Prostate gland (tissue), 2 donors: ENCODE measurements around the gene MPHOSPH6.

Source experiments
- POLR2A ChIP-seq: fragments of 450-650 bp; IDR thresholded peaks from one replicate; pipeline ENCODE4 v1.6.1; 2016; ENCODE audit warnings: antibody characterized with exemption, mild to moderate bottlenecking
- POLR2AphosphoS5 ChIP-seq: sonication (generic); formaldehyde crosslinking; IDR thresholded peaks from one replicate; pipeline ENCODE4 v1.6.1; 2017; ENCODE audit warnings: antibody characterized with exemption
- TF ChIP-seq, protein P1 (sequence below), 4 experiments: fragments of 200-600 bp in 2 of 4; fragments of 450-650 bp in 2 of 4; sonication (generic) in 2 of 4; IDR thresholded peaks; 1 replicate in 3 of 4; 2 replicates in 1 of 4; pipeline ENCODE4 v1.5.1; 2016 to 2019; ENCODE audit warnings: antibody characterized with exemption in 4 of 4, mild to moderate bottlenecking in 2 of 4, moderate library complexity in 2 of 4

DNA sequence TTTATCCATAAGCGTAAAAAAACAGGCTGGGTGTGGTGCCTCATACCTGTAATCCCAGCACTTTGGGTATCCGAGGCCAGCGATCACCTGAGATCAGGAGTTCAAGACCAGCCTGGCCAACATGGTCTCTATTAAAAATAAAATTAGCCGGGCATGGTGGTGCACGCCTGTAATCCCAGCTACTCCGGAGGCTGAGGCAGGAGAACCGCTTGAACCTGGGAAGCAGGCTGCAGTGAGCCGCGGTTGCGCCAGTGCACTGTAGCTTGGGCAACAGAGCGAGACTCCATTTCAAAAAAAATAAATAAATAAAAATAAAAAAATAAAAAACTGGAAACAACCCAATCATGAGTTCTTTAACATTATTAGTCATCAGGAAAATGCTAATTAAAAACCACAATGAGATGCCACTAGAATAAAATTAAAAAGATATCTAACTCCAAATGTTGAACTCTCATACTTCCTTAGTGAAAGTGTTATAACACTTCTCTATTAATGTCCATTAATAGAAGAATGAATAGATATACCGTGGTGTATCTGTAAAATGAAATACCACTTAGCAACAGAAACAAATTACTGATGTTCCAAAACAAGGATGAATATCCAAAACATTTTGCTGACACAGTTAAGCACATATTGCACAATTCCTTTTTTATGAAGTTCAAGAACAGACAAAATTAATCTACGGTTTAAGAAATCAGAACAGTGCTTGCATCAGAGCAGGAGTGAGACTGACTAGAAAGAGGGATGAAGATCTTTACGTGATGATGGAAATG, 13.1 kb downstream of the MPHOSPH6 start:
- TF ChIP-seq, protein P1, sequence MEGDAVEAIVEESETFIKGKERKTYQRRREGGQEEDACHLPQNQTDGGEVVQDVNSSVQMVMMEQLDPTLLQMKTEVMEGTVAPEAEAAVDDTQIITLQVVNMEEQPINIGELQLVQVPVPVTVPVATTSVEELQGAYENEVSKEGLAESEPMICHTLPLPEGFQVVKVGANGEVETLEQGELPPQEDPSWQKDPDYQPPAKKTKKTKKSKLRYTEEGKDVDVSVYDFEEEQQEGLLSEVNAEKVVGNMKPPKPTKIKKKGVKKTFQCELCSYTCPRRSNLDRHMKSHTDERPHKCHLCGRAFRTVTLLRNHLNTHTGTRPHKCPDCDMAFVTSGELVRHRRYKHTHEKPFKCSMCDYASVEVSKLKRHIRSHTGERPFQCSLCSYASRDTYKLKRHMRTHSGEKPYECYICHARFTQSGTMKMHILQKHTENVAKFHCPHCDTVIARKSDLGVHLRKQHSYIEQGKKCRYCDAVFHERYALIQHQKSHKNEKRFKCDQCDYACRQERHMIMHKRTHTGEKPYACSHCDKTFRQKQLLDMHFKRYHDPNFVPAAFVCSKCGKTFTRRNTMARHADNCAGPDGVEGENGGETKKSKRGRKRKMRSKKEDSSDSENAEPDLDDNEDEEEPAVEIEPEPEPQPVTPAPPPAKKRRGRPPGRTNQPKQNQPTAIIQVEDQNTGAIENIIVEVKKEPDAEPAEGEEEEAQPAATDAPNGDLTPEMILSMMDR (IDR thresholded peaks at IDR 0.05) = no peak
- TF ChIP-seq POLR2A (no peak), POLR2AphosphoS5 (no peak)
